Inferior parietal cortex (tissue), 1 donor: ENCODE results near the gene MTG1.
"Not testable (repeated sequence)": the region's sequence is repeated elsewhere in the genome, so short reads cannot be mapped to it uniquely, and the experiment has no call there.

ENCODE experiments used
- DNase-seq: peaks from one replicate; pipeline ENCODE4 v3.0.0-alpha.2; 2016; ENCODE audit errors: extremely low spot score

Gene MTG1

DNA sequence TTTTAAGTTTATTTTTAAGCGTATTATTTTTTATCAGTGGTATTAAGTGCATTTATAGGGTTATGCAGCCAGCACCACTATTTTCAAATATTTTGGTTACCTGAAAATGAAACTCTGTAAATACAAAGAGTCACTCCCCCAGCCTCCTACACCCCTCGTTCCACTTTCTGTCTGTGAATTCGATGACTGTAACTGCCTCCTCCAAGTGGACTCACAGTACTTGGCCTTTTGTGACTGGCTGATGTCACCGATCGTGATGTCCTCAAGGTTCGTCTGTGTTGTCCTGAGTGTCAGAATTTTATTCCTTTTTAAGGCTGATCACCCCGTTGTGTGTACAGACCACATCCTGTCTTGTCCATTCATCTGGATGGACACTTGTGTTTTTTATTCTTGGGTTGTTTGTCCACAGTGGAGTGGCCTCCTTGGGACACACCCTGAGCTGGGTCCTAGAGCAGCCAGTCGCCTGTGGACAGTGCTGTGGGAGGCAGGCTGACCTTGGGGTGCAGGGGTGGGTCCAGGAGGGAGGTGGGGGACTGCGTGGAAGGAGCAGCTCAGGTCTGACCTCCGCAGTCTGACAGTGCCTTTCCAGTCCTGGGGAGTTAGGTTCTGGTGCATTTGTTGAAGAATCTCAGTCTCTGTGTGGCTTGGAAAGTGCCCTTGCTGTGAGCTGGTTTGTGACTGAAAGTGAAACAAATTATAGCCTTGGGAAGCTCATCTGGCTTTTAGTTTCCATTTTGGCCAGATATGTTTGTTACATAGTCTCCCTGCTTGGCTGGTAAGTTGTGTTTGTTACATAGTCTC is 6.9 kb downstream of the MTG1 start:
- no peak for DNase-seq

DNA sequence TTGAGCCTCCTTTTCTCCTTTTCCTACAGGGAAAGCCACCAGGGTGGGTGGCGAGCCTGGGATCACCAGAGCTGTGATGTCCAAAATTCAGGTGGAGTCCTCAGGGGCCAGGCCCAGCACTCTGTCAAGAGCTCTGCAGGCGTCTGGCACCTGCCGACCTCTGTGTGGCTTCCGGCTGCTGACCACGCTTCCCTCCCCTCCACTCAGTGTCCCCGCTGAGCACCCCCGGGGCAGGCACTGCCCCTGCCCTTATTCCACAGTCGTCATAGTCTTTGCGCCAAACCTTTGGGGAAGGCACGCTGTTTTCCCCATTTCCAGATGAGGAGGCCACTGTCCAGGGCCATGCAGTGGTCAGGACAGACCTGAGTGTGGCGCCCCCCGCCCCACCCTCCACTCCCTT is 7.5 kb downstream of the MTG1 start:
- DNase-seq = no peak

DNA sequence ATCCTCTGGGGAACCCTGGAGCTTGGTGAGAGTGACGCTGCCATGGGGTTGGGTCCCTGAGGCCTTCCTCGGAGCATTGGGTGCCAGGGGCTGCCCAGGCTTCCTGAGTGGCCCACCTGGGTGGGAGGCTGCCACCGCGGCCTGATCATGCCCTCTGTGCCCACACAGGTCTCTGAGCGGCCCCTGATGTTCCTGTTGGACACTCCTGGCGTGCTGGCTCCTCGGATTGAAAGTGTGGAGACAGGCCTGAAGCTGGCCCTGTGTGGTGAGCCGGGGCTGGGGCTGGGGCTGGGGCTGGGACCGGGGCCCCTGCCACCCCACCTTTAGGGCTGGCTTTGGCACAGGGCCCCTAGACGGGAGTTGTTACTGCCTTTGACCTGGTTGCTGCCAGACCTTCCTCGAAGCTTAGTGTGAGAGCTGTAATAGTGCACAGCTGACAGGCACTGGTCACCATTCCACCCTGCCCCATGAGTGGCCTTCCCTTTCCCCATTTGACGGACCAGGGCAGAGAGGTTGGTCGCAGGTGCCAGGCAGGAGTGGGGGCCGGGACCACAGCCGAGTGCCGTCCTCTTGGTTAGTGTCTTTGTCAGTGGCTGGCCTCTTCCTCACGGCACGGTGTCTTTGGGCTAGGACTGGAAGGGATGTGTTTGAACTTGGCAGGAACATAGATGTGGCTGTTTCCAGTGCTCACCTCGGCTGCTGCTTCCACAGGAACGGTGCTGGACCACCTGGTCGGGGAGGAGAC is 8.2 kb downstream of the MTG1 start:
- no peak for DNase-seq

DNA sequence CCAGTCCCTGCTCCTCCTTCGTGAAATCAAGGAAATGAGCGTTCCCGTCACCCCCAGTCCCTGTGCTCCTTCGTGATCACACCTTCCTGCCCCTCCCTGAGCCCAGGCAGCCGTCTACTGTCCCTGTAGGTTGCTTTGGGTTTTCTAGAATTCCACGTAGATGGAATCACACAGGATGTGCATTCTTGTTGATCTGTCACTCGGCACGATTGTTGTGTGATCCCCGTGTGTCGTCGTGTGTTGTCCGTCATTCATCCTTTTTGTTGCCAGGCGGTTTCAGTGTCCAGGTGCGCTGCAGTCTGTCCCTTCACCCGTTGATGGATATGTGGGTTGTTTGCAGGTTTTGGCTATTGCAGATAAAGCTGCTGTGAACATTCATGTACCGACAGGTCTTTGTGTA is 9.4 kb downstream of the MTG1 start:
- DNase-seq = no peak

DNA sequence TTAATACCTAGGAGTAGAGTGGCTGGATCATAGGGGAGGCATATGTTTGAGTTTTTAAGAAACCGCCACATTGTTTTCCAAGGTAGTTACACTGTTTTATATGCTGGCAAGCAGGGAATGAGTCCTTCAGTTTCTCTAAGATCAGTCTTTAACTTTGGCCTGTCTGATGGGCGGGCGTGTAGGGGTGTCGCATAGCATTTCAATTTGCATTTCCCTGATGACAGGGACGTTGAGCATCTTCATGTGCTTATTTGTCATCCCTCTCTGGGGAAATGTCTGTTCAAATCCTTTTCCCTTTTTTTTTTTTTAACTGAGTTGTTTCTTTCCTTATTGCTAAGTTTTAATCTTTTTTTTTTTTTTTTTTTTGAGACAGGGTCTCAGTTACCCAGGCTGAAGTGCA is 9.8 kb downstream of the MTG1 start:
- no peak for DNase-seq

DNA sequence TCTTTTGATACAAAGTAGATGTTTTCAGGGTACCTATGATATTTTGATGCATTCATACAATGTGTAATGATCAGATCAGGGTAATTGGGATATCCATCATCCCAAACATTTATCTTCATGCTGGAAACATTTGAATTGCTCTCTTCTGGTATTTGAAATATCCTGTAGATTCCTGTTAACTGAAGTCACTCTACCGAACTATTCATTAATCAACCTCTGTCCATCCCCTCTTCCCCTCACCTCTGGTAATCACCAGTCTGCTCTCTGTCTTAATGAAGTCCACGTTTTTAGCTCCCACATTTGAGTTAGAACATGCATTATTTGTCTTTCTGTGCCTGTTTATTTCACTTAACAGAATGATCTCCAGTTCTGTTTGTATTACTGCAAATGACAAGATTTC is 11.3 kb downstream of the MTG1 start:
- DNase-seq = no peak

DNA sequence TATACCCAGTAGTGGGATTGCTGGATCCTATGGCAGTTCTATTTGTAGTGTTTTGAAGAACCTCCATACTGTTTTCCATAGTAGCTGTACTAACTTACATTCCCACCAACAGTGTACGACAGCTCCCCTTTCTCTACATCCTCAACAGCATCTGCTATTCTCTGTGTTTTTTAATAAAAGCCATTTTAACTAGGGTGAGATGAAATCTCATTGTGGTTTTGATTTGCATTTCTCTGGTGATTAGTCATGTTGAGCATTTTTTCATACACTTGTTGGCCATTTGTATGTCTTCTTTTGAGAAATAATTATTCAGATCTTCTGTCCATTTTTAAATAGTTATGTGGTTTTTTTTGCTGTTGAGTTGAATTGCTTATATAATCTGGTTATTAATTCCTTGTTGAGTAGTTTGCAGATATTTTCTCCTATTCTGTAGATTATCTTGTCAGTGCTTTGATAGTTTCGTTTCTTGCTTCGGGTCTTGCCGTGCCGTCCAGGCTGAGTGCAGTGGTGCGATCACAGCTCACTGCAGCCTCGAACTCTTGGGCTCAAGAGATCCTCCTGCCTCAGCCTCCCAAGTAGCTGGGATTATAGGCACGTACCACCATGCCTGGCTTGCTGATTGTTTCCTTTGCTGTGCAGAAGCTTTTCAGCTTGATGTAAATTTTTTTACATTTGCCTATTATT is 12.0 kb downstream of the MTG1 start:
- DNase-seq = no peak

DNA sequence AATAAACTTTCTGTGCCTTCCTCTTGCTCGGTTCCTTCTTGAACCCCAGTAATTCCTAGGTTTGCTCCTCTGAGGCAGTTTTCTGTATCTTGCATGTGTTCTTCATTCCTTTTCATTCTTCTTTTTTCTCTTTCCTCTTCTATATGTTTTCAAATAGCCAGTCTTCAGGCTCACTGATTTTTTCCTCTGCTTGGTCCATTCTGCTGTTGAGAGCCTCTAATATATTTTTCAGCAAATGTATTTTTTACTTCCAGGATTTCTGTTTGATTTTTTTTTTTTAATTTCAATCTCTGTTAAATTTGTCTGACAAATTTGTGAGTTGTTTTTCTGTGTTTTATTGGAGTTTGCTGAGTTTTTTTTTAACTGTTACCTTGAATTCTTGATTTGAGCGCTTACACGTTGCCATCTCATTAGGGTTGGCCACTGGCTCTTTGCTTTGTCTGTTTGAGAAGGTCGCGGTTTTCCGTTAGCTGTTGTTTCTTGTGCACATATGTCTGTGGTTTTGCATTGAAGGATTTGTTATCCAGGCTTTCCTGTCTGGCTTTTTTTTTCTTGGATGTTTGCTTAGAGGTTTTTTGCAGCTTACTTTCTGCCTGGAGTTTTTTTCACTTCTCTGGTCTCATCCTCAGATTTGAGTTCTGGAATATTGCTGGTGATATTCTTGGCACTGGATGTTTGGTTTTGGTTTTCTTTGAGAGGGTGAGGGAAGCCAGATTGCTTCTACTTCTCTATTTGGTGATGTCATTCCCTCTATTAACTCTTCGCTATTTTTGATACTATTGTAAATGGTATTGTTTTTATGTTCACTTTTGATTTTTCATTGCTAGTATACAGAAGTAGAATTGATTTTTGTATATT is 17.8 kb downstream of the MTG1 start:
- no peak for DNase-seq

DNA sequence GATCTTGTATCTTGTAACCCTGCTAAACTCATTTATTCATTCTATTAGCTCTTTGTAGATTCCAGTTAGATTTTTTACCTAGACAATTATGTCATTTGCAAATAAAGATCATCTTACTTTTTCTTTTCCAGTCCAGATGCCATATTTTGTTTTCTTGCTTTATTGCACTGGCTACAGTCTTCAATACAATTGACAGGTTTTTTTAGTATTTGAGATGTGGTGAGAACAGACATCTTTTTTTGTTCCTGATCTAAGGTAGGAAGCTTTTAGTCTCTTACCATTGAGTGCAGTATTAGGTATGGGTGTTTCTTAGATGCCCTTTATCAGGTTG is 18.4 kb downstream of the MTG1 start:
- no peak for DNase-seq

DNA sequence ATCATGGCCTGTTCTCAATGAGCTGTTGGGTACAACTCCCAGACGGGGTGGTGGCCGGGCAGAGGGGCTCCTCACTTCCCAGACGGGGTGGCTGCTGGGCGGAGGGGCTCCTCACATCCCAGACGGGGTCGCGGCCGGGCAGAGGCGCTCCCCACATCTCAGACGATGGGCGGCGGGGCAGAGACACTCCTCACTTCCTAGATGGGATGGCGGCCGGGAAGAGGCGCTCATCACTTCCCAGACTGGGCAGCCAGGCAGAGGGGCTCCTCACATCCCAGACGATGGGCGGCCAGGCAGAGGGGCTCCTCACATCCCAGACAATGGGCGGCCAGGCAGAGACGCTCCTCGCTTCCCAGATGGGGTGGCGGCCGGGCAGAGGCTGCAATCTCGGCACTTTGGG is 20.4 kb downstream of the MTG1 start:
- DNase-seq = not testable (repeated sequence)

DNA sequence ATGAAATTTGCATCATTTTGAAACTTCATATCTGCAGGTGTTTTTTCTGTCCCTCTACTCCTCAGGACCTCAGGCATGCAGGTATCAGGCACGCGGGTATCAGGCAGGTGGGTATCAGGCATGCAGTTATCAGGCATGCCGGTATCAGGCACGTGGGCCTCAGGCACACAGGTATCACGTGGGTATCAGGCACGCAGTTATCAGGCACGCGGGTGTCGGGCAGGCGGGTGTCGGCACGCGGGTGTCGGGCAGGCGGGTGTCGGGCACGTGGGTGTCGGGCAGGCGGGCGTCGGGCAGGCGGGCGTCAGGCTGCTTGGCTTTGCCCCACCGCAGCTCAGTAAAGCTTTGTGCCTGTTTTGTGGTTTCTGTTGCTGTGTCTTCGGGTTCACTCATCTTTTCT is 21.8 kb downstream of the MTG1 start:
- no peak for DNase-seq

DNA sequence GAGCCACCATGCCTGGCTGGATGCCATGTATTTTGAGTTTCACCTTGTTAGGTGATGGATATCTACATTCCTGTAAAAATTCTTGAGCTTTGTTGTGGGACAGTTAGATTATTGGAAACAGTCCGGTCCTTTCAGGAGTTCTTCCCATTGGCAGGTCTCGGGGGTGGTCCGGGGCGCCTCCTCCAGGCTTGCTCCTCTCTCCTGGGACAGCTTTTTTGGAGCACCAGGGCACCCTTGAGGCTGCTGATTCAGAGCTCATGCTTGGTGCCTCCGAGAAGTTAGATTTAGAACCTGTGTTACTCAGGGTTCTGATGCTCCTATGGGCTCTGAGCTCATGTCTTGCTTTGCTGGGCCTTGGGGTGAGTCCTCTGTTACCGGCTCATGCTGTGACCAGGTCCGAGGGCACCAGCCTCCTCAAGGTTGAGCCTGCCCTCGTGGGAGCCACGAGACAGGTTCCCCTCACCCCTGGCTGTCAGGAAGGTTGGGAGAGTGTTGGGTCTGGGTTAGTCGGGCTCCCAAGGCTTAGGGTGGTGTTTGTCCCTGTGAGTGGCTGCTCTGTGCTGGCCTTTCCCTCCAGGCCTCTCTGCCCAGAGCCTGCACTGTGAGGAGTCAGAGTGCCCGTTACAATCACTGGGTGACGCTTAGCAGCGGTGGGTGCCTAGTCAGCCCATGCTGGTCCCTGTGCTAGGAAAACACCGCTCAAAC is 24.5 kb downstream of the MTG1 start:
- DNase-seq = no peak

DNA sequence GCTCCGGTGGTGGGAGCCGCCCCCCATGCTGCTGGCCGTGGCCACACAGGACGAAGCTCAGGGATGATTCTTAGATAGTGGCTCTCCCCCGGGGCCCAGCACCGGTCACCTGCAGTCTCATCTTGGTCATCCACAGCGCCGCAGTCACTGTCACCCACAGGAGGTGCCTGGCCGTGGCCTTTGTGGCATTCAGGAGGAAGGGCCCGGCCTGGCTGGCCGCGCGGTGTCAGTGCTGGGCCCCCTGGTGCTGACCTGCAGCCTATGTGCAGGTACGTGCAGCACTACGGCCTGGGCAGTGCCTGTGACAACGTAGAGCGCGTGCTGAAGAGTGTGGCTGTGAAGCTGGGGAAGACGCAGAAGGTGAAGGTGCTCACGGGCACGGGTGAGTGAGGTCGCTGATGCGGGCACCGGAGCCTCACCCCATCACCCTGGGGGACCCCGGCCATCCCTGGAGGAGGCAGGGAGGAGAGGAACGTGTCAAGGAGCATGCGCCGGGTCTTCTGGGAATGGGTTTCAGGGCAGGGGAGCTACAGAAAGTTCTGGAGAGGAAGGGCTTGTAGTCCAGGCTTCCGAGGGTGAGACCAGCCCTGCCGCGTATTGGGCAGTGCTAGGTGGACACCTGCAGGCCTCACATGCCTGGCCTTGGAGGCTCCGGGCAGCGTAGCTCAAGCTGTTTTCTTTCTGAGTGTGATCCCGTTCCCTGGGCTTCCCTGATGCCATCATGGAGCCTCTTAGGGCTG is 25.4 kb downstream of the MTG1 start:
- DNase-seq = no peak

DNA sequence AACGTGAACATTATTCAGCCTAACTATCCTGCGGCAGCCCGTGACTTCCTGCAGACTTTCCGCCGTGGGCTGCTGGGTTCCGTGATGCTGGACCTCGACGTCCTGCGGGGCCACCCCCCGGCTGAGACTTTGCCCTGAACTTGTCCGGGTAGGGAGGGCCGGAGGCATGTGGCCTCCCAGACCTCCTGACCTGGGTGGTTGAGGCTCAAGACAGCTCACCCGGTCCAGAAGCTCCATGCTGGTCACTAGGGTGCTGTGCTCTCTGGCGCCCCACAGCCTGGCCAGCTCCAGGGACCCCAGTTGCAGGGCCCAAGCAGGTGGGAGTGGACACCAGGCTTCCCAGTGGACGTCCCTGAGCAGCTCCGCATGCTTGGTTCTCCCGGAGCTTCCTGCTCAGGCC is 26.1 kb downstream of the MTG1 start:
- no peak for DNase-seq

DNA sequence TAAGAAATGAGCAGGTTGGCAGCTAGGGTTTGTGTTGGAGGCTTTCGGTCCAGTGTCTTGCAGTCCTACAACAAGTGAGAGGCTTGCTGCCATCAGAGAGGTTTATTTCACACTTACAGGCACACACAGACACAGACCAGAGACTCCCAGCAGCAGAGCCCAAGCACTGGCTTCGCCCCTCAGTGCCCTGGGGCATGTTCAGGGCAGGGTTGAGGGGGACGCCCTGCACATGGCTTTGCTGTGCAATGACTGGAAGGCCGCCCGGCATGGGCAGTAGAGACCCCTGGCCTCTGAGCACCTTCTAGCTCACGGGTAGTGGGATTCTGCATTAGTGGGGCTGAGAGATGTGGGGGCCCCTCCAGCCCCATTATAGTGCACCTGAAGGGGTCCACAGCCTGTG is 26.6 kb downstream of the MTG1 start:
- DNase-seq = no peak

DNA sequence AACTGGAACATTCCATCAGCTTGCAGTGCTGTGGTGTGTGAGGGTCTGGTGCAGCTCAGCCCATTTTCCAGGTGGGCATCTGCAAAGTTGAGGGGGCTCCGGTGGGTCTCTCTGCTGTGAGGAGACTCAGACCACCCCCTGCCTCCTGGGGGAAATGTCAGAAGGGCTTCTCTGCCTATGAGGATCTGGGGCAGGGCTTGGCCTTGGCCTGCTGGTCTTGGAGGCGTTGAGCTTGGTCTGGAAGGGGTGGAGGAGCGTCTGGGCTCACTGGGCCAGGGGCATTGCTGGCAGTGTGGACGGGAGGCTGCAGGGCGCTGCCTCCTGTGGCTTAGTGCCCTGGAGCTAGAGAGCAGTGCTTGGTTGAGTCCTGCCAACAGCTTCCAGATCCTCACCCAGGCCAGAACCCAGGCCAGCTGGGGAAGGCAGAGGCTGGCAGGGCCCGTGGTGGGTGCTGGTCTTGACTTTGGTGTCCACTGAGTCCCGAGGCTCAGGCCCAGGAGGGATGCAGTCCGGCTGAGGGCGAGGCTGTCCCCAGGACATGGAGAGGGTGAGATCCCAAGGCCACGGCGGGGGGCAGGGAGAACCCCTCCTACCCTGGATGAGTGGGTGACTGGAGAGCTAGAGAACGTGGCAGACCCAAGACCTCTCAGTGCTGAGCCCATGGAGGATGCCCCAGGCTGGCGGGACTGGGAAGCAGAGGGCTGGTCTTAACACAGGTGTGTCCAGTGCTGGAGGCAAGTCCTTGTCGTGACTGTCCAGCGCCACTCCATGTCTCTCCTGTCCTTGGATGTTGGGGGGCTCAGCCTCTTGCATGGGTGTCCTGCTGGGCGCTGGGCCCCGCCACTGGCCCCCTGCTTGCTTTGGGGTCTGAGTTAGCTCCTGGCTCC is 27.6 kb downstream of the MTG1 start:
- DNase-seq = no peak

DNA sequence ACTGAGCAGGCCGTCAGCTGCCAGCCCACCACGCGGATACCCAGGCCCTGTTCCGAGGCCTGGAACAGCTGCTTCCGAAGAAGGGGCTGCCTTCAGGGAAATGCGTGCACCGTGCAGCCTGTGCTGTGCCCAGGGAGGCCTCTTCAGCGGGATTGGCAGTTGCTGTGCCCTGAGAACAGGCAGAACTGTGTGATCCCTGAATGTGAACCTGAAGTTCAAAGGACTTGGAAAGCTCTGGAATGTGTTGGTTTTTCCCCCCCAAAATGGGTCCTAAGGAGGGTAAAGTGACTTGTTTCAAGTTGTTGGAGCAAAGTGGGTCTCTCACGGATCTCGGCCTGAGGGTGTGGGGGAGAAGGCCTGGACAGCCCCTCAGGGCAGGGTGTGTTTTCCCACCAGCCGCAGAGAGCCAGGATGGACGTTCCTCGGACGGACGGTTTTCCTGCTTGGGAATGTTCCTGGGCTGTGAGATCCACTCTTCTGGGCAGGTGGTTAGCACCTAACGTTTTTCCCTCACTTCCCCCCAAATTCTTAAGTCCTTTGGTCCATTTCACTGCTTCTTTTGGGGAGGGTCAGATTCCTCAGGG is 28.4 kb downstream of the MTG1 start:
- DNase-seq = no peak

DNA sequence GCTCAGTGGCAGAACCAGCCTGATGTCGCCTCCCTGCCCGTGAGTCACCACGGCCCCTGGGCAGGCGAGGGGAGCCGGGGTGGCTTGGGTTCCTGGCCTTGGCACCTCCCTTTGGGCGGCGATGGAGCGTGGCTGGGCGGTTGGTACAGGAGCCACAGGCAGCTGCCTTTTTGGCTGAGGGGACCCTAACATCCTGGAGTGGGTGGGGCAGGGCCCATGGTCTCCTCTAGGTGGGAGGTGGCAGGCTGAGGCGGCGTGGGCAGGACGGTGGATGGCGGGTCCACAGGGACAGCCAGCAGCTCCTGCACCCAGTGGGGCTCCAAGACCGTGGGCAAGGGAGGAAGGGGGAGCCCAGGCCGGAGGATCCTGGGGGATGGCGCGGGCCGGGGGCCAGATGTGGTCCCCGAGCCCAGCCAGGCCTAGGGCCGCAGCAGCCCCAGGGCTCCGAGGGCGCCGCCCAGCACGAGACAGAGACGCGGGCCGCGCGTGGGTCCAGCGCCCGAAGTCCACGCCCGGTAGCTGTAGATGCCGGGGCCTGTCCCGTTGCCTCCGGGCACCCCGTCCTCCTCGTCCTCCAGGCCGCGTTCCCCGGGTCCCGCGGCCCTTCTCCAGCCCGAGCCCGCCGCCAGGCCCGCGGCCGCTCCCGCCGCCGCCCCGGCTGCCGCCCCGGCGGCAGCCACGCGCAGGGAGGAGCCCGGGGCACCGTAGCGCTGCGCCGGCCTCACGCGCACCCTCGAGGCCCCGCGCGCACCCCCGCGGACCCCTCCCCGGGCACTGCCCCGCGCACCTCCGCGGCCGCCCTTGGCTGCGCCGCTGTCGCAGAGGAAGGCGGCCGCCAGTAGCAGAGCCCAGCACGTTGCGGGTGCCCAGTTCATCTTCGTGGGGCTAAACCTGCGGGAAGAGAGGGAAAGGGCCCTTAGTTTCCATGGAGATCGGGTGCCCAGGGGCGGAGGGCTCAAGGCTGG is 29.1 kb downstream of the MTG1 start:
- DNase-seq = no peak
